Panc1 (cell line): ENCODE measurements around the gene NCK2. TPM values are rescaled to one million over a fixed set of nuclear protein-coding genes. Genes with fewer than 3 reads are reported as not detected.

Experiments
- ATAC-seq: fragments of 200-7000 bp; cut with Tn5 transposase; 2 replicates; pipeline ENCODE4 v1.9.1; 2020; ENCODE audit warnings: mild to moderate bottlenecking, moderate library complexity
- BruUV-seq: library from RNA; stranded (reverse); fragments of 400-500 nt; replicated peaks from 2 replicates; lab custom pipeline; 2021; lab: Mats Ljungman, UMichigan
- CTCF ChIA-PET: fragments of 300-600 bp; sonication (Branson Sonifier 250); formaldehyde crosslinking; loops from one replicate; lab custom pipeline; 2022; ENCODE audit warnings: antibody characterized with exemption; lab: Charles Lee
- POLR2A ChIA-PET: fragments of 300-600 bp; sonication (Branson Sonifier 250); formaldehyde crosslinking; loops from one replicate; lab custom pipeline; 2022; ENCODE audit warnings: antibody characterized with exemption; lab: Charles Lee
- DNase-seq: peaks from one replicate; pipeline ENCODE4 v3.0.0-alpha.2; 2010; ENCODE audit warnings: low read depth, low spot score
- H3K27ac ChIP-seq: 2 replicates; pipeline ENCODE4 v1.5.1; 2011; ENCODE audit warnings: mild to moderate bottlenecking, low read length, inconsistent platforms
- H3K27me3 ChIP-seq: fragments of 200-500 bp; sonication (Bioruptor generic); 2 replicates; pipeline ENCODE4 v1.6.0; 2014; ENCODE audit warnings: low read length, inconsistent platforms; ENCODE audit not compliant: control insufficient read depth, insufficient read depth
- H3K36me3 ChIP-seq: fragments of 200-500 bp; sonication (Bioruptor generic); 2 replicates; pipeline ENCODE4 v1.5.1; 2014; ENCODE audit warnings: inconsistent platforms, mild to moderate bottlenecking, low read length, moderate library complexity; ENCODE audit not compliant: control insufficient read depth, insufficient read depth
- H3K4me1 ChIP-seq: 2 replicates; pipeline ENCODE4 v1.5.1; 2011; ENCODE audit warnings: inconsistent platforms, mild to moderate bottlenecking, low read length, moderate library complexity; ENCODE audit not compliant: control insufficient read depth, insufficient read depth
- H3K4me3 ChIP-seq, 2 experiments: 2 replicates each; pipeline ENCODE4 v1.5.1; 2011 to 2012; ENCODE audit warnings: low read depth in 2 of 2, low read length in 2 of 2, mild to moderate bottlenecking in 2 of 2, inconsistent platforms in 1 of 2, moderate library complexity in 1 of 2
- H3K9me3 ChIP-seq: fragments of 200-500 bp; sonication (Bioruptor generic); 2 replicates; pipeline ENCODE4 v1.5.1; 2014; ENCODE audit warnings: low read depth, mild to moderate bottlenecking, inconsistent platforms, low read length, moderate library complexity; ENCODE audit not compliant: control insufficient read depth, insufficient read depth
- POLR2AphosphoS5 ChIP-seq: IDR thresholded peaks from 2 replicates; pipeline ENCODE4 v1.6.1; 2012; ENCODE audit warnings: mild to moderate bottlenecking, low read depth, low read length, moderate library complexity
- SIN3A ChIP-seq: IDR thresholded peaks from 2 replicates; pipeline ENCODE4 v1.6.1; 2012; ENCODE audit warnings: low read depth, mild to moderate bottlenecking, low read length, moderate library complexity, borderline replicate concordance; ENCODE audit not compliant: insufficient read depth
- TCF7L2 ChIP-seq: IDR thresholded peaks from 2 replicates; pipeline ENCODE4 v1.6.1; 2011; ENCODE audit warnings: mild to moderate bottlenecking, low read depth, low read length, inconsistent platforms
- in situ Hi-C: cut with HindIII; loops from 2 replicates; pipeline ENCODE4 v1.10.0; 2016; ENCODE audit warnings: low sequenced_read_pairs, low pct_unique_long_range_greater_than_20kb
- intact Hi-C: fragments of 100-400 bp; cut with micrococcal nuclease; formaldehyde crosslinking; loops from one replicate; pipeline ENCODE4 v1.10.0; 2022; ENCODE audit not compliant: unreplicated experiment
- total RNA-seq: library from RNA; stranded (reverse); gene quantifications from one replicate; pipeline ENCODE4 v1.2.1, GENCODE V29; 2021; ENCODE audit not compliant: unreplicated experiment
- TF ChIP-seq, protein P1 (sequence below), 2 experiments: IDR thresholded peaks; 2 replicates each; pipeline ENCODE4 v1.6.1; 2011 to 2012; ENCODE audit warnings: low read depth in 2 of 2, control low read depth in 1 of 2, low read length in 1 of 2, mild to moderate bottlenecking in 1 of 2, moderate library complexity in 1 of 2; ENCODE audit not compliant: insufficient read depth in 1 of 2
- TF ChIP-seq, protein P2 (sequence below): fragments of 450-650 bp; IDR thresholded peaks from 2 replicates; pipeline ENCODE4 v1.5.1; 2017; ENCODE audit warnings: mild to moderate bottlenecking

The NCK2 gene
- total RNA-seq, 1 experiment from 2014 or later = 60.7 TPM

DNA sequence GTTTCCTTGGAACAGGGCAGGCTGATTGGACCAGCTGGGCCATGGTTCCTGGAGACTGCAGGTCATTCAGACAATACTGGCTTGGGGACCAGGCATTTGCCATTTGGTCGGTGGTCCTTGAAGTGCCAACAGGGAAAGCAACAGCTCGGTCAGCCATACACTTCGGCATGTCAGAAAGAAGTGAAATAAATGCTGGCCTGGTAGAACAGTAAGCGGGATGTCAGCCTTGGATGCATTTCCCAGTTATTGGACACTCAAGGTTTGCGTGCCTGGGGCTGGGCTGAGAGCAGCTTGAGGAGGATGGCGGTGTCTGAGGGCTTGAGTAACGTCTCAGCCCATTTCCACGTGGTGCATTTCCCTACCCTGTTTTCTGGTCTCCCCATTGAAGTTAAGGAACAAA is 75.4 kb downstream of the NCK2 start:
- DNase-seq (no peak), ATAC-seq (no peak)
- CTCF ChIA-PET = no interaction called here
- H3K4me3 ChIP-seq = no peak overlapping the region
- no peaks in the 10 kb centered on the region; the same call in 1 of the 2 replicates for H3K36me3 ChIP-seq
- no peaks in the 10 kb centered on the region for H3K27me3 ChIP-seq
- no peaks in the 10 kb centered on the region for H3K9me3 ChIP-seq
- BruUV-seq = no TSS peak
- POLR2A ChIA-PET = no interaction called here
- H3K27ac ChIP-seq = no peak overlapping the region
- in situ Hi-C loops = no loop called here
- no peak for TF ChIP-seq TCF7L2
- TF ChIP-seq, protein P1, sequence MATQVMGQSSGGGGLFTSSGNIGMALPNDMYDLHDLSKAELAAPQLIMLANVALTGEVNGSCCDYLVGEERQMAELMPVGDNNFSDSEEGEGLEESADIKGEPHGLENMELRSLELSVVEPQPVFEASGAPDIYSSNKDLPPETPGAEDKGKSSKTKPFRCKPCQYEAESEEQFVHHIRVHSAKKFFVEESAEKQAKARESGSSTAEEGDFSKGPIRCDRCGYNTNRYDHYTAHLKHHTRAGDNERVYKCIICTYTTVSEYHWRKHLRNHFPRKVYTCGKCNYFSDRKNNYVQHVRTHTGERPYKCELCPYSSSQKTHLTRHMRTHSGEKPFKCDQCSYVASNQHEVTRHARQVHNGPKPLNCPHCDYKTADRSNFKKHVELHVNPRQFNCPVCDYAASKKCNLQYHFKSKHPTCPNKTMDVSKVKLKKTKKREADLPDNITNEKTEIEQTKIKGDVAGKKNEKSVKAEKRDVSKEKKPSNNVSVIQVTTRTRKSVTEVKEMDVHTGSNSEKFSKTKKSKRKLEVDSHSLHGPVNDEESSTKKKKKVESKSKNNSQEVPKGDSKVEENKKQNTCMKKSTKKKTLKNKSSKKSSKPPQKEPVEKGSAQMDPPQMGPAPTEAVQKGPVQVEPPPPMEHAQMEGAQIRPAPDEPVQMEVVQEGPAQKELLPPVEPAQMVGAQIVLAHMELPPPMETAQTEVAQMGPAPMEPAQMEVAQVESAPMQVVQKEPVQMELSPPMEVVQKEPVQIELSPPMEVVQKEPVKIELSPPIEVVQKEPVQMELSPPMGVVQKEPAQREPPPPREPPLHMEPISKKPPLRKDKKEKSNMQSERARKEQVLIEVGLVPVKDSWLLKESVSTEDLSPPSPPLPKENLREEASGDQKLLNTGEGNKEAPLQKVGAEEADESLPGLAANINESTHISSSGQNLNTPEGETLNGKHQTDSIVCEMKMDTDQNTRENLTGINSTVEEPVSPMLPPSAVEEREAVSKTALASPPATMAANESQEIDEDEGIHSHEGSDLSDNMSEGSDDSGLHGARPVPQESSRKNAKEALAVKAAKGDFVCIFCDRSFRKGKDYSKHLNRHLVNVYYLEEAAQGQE (IDR thresholded peaks at IDR 0.05; ENCODE audit: insufficient read depth in 1 of 2, low read depth in 2 of 2, low read length in 1 of 2) = no peak
- TF ChIP-seq, protein P2, sequence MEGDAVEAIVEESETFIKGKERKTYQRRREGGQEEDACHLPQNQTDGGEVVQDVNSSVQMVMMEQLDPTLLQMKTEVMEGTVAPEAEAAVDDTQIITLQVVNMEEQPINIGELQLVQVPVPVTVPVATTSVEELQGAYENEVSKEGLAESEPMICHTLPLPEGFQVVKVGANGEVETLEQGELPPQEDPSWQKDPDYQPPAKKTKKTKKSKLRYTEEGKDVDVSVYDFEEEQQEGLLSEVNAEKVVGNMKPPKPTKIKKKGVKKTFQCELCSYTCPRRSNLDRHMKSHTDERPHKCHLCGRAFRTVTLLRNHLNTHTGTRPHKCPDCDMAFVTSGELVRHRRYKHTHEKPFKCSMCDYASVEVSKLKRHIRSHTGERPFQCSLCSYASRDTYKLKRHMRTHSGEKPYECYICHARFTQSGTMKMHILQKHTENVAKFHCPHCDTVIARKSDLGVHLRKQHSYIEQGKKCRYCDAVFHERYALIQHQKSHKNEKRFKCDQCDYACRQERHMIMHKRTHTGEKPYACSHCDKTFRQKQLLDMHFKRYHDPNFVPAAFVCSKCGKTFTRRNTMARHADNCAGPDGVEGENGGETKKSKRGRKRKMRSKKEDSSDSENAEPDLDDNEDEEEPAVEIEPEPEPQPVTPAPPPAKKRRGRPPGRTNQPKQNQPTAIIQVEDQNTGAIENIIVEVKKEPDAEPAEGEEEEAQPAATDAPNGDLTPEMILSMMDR = no peak
- no peak for TF ChIP-seq POLR2AphosphoS5
- no peak for TF ChIP-seq SIN3A
- H3K4me1 ChIP-seq = no peaks in the 10 kb centered on the region
- intact Hi-C loops = no loop called here

DNA sequence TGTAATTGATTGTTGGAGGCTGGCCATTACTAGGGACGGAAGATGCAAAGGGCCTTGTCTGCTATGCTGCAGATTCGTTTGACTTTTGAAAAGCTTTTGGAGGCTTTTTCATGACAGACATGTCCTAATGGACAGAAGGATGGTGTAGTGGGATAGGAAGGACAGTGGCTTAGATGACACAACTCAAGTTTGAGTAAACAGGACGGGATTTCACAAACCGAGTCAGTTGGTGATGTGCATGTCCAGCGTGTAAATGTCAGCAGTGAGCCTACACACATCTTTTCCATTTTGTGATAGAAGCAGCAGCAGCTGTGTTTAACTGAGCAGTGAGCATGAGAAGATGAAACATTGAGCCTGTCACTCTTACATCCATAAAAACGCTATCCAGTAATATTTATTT is 76.0 kb downstream of the NCK2 start:
- ATAC-seq = no peak
- H3K27ac ChIP-seq = no peak overlapping the region
- no peaks in the 10 kb centered on the region; the same call in 1 of the 2 replicates for H3K36me3 ChIP-seq
- intact Hi-C loops = no loop called here
- no peak for DNase-seq
- ChIA-PET CTCF (no interaction called here), POLR2A (no interaction called here)
- in situ Hi-C loops = no loop called here
- no peaks in the 10 kb centered on the region for H3K9me3 ChIP-seq
- no peaks in the 10 kb centered on the region for H3K27me3 ChIP-seq
- no peak overlapping the region for H3K4me3 ChIP-seq
- no TSS peak for BruUV-seq
- TF ChIP-seq POLR2AphosphoS5 = no peak
- no peak for TF ChIP-seq SIN3A
- no peak for TF ChIP-seq TCF7L2
- TF ChIP-seq, protein P2 = no peak
- TF ChIP-seq, protein P1 (IDR thresholded peaks at IDR 0.05; ENCODE audit: insufficient read depth in 1 of 2, low read depth in 2 of 2, low read length in 1 of 2) = no peak
- H3K4me1 ChIP-seq = no peaks in the 10 kb centered on the region
